Thyroid gland (tissue), 4 donors: ENCODE results near the gene LXN.

ENCODE experiments used
- POLR2A ChIP-seq, 2 donors: fragments of 450-650 bp; IDR thresholded peaks; one replicate each; pipeline ENCODE4 v1.6.1; 2017; ENCODE audit warnings: antibody characterized with exemption in 2 of 2, mild to moderate bottlenecking in 2 of 2, moderate library complexity in 1 of 2
- TF ChIP-seq, protein P1 (sequence below), 6 experiments: fragments of 200-600 bp in 3 of 6; fragments of 450-650 bp in 3 of 6; sonication (generic) in 3 of 6; IDR thresholded peaks; one replicate each; pipeline ENCODE4 v1.5.1; 2016 to 2019; ENCODE audit warnings: antibody characterized with exemption in 6 of 6, mild to moderate bottlenecking in 2 of 6, inconsistent platforms in 1 of 6, moderate library complexity in 1 of 6

DNA sequence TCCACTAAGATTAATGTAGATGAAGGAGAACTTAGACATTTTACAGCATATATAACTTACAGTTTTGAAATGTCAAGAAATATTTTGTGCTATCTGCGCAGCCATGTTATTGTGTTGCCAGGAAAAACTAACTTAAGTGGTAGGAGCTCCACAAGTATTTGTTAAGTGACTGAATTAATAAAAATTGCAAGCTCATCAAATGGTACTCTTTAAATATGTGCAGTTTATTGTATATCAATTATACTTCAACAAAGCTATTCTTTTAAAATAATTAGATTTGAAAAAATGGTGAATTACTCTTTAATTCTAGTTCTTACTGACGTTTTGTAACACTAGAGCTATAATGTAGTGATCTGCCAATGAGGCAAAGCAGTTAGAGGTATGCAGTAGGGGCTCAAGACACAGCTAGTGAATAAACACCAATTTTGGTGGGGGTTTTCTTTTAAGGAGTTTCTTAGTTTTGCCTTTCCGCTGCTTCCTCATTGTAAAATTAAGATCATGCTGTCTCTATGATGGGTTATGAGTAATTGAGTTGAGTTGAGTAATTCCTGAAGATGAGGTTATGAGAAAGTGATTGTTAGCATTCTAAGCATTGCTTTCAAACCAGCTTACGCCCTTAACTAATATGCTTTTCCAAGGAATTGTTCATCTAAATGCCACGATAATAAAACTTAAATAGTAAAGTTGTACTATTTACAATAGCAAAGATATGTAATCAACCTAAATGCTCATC lies 10.9 kb upstream of the LXN start:
- TF ChIP-seq, protein P1, sequence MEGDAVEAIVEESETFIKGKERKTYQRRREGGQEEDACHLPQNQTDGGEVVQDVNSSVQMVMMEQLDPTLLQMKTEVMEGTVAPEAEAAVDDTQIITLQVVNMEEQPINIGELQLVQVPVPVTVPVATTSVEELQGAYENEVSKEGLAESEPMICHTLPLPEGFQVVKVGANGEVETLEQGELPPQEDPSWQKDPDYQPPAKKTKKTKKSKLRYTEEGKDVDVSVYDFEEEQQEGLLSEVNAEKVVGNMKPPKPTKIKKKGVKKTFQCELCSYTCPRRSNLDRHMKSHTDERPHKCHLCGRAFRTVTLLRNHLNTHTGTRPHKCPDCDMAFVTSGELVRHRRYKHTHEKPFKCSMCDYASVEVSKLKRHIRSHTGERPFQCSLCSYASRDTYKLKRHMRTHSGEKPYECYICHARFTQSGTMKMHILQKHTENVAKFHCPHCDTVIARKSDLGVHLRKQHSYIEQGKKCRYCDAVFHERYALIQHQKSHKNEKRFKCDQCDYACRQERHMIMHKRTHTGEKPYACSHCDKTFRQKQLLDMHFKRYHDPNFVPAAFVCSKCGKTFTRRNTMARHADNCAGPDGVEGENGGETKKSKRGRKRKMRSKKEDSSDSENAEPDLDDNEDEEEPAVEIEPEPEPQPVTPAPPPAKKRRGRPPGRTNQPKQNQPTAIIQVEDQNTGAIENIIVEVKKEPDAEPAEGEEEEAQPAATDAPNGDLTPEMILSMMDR (IDR thresholded peaks at IDR 0.05), result no peak
- no peak for TF ChIP-seq POLR2A (IDR thresholded peaks at IDR 0.05)
